Ishikawa (cell line): ENCODE data around the gene TBK1.

Source experiments
- CEBPB ChIP-seq: IDR thresholded peaks from 2 replicates; pipeline ENCODE4 v1.6.1; 2012
- CREB1 ChIP-seq: IDR thresholded peaks from 2 replicates; pipeline ENCODE4 v1.6.1; 2012; ENCODE audit warnings: low read depth
- EGR1 ChIP-seq: IDR thresholded peaks from 2 replicates; pipeline ENCODE4 v1.6.1; 2012
- NFIC ChIP-seq: IDR thresholded peaks from 2 replicates; pipeline ENCODE4 v1.6.1; 2012
- RAD21 ChIP-seq: IDR thresholded peaks from 2 replicates; pipeline ENCODE4 v1.6.1; 2012; ENCODE audit warnings: low read depth
- TEAD4 ChIP-seq: IDR thresholded peaks from 2 replicates; pipeline ENCODE4 v1.6.1; 2012
- YY1 ChIP-seq: IDR thresholded peaks from 2 replicates; pipeline ENCODE4 v1.6.1; 2012; ENCODE audit warnings: low read depth
- TF ChIP-seq, protein P1 (sequence below): IDR thresholded peaks from 2 replicates; pipeline ENCODE4 v1.6.1; 2012

GRCh38 chr12:64534672-64535199, 82.8 kb downstream of the TBK1 start:
- TF ChIP-seq TEAD4 (no peak), CEBPB (no peak), RAD21 (no peak), NFIC (no peak), EGR1 (no peak), CREB1 (no peak), YY1 (no peak)
- TF ChIP-seq, protein P1, sequence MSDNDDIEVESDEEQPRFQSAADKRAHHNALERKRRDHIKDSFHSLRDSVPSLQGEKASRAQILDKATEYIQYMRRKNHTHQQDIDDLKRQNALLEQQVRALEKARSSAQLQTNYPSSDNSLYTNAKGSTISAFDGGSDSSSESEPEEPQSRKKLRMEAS: no peak
